GM21360 (cell line): Measurements from ENCODE around the gene ZNF469.

Experiments
- ATAC-seq: cut with Tn5 transposase; IDR thresholded peaks from one replicate; pipeline ENCODE4 v1.9.1; 2021; ENCODE audit warnings: mild to moderate bottlenecking, moderate library complexity; ENCODE audit not compliant: unreplicated experiment

ZNF469 gene

GRCh38 chr16:88390735-88391134, 8.0 kb downstream of the ZNF469 start:
- ATAC-seq: no peak

- ATAC-seq: no peak
Observed at GRCh38 chr16:88391144-88391850, 8.5 kb downstream of the ZNF469 start.

- no peak for ATAC-seq
Observed at GRCh38 chr16:88392111-88392510, 9.4 kb downstream of the ZNF469 start.

- ATAC-seq: no peak
Observed at GRCh38 chr16:88392616-88393015, 9.9 kb downstream of the ZNF469 start.

- ATAC-seq: no peak
Observed at GRCh38 chr16:88393034-88393433, 10.3 kb downstream of the ZNF469 start.

GRCh38 chr16:88393571-88393970, 10.8 kb downstream of the ZNF469 start:
- ATAC-seq: no peak

- no peak for ATAC-seq
Observed at GRCh38 chr16:88394426-88394825, 11.7 kb downstream of the ZNF469 start.

- no peak for ATAC-seq
Observed at GRCh38 chr16:88395669-88396584, 13.2 kb downstream of the ZNF469 start.

- no peak for ATAC-seq
Observed at GRCh38 chr16:88398170-88398873, 15.6 kb downstream of the ZNF469 start.

- ATAC-seq: no peak
Observed at GRCh38 chr16:88398874-88399178, 16.1 kb downstream of the ZNF469 start.

GRCh38 chr16:88400186-88400585, 17.4 kb downstream of the ZNF469 start:
- no peak for ATAC-seq

GRCh38 chr16:88401604-88402246, 19.0 kb downstream of the ZNF469 start:
- no peak for ATAC-seq

GRCh38 chr16:88402551-88403240, 19.9 kb downstream of the ZNF469 start:
- ATAC-seq: no peak

GRCh38 chr16:88403794-88404581, 21.2 kb downstream of the ZNF469 start:
- no peak for ATAC-seq

GRCh38 chr16:88404769-88405168, 22.0 kb downstream of the ZNF469 start:
- no peak for ATAC-seq

- ATAC-seq: no peak
Observed at GRCh38 chr16:88405216-88406060, 22.7 kb downstream of the ZNF469 start.

GRCh38 chr16:88406096-88407041, 23.6 kb downstream of the ZNF469 start:
- ATAC-seq: no peak

GRCh38 chr16:88407042-88407420, 24.3 kb downstream of the ZNF469 start:
- ATAC-seq: no peak
